Measurements from ENCODE around the gene PLCB1. TPM values are rescaled to one million over a fixed set of nuclear protein-coding genes. Genes with fewer than 3 reads are reported as not detected.

PLCB1 gene
- polyA plus RNA-seq, 3 donors from 2014 or later: 11.0 to 20.4 (median 12.6) TPM

DNA sequence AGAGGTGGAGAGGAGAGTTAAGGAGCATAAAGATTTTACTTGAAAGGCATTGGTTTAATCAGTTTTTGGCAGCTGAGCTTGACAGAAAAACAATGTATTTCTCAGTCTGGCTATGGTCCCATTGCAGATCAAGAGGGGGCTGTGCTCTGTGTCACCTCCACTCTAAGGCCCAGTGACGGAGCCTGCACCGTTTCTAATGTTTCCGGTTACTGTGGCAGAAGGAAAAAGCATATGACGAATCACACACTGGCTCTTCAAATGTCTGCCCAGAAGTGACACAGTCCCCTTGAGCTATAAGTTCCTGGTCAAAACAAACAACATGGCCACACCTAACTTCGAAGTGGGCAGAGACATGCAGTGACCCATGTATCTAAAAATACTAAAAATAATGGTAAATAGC is 372.0 kb downstream of the PLCB1 start:
- Mint-ChIP-seq H3K27me3 (ENCODE audit: low read depth in 3 of 3) (peaks cover 0 to 1% (median 0%) of the 10 kb centered on the region in 3 donors), H3K9me3 (no peaks in the 10 kb centered on the region), H3K36me3 (peaks cover 0 to 4% (median 3%) of the 10 kb centered on the region in 3 donors), H3K27ac (no peak overlapping the region), H3K4me1 (peaks cover 26 to 34% of the 10 kb centered on the region in 2 donors), H3K4me3 (no peak overlapping the region)
- no peak for DNase-seq

DNA sequence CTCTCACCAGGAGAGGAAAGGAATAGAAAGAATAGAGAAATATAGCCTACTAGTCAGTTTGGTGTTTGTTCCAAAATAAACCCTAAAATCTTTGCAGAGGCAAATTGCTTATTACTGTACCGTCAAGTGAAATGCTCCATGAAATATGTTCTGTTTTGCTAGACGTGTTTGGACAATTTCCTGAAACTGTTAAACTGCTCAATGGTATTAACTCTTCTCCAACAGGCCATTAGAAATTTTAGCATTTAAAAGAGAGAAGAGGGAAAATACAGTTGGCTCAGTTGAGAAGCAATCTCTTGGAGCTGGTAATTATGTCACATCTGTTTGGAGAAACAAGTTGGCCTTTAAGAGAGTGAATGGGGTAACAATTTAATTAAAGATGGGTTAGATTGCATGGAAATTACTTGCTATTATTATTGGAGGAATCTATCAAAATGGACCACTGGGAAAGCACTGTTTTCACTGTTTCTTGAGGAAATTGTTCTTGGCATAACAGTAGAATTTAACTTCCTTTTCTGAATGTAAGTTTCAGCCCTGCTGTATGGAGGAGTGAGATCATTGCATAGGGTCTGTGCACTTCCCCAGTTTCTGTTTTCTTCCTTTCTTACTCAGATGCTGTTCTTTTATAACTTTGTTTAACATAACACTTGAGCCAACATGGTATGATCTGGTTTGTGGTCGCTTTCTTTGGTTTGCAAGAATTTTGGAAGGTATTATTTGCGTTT is 373.6 kb downstream of the PLCB1 start:
- Mint-ChIP-seq H3K27me3 (ENCODE audit: low read depth in 3 of 3) (peaks cover 0 to 3% (median 0%) of the 10 kb centered on the region in 3 donors), H3K9me3 (peaks cover 0 to 2% (median 0%) of the 10 kb centered on the region in 6 donors), H3K36me3 (peaks cover 0 to 4% (median 3%) of the 10 kb centered on the region in 3 donors), H3K27ac (no peak overlapping the region), H3K4me3 (no peak overlapping the region), H3K4me1 (peaks cover 30 to 44% of the 10 kb centered on the region in 2 donors)
- no peak for DNase-seq

DNA sequence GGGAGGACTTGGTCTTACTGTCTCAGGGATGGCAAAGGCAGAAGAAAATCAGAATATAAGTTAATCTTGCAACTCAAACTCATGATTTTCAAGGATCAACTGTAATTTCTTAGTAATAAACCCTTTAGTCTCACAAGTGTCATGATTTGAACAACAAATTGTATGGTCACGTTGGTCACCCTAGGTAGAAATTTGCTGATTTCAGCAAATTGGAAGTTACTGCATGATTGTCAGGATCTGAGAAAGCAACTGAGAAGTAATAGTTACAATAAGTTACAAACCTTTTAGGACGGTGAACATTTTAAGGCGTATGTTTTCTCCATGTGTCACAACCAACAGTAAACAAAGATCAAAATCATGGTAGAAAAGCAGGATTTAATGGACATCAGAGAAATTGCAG is 375.2 kb downstream of the PLCB1 start:
- DNase-seq: no peak
- no peaks in the 10 kb centered on the region for H3K36me3 Mint-ChIP-seq
- no peak overlapping the region for H3K4me3 Mint-ChIP-seq
- peaks cover 0 to 2% (median 0%) of the 10 kb centered on the region in 6 donors for H3K9me3 Mint-ChIP-seq
- H3K4me1 Mint-ChIP-seq: peaks cover 33 to 52% of the 10 kb centered on the region in 2 donors
- H3K27me3 Mint-ChIP-seq (ENCODE audit: low read depth in 3 of 3): peaks cover 0 to 3% (median 2%) of the 10 kb centered on the region in 3 donors
- no peak overlapping the region for H3K27ac Mint-ChIP-seq

DNA sequence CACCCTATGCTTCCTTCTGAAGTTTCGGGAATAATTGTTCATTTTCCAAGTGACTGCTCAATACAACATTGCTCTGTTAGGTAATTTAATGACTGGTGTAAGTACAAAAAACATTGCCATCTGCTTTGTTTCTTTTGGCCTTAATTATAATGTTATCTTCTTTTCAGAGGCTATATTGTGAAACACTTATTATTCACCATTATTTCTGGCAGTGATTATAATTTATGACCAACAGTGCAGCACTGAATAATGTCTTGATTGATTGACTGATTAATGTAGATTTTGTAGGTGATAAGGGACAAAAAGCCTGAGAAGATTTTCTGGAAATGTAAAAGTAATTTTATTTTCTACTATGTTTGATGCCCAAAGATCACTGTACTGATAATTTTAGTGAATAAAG is 377.7 kb downstream of the PLCB1 start:
- Mint-ChIP-seq H3K27me3 (ENCODE audit: low read depth in 3 of 3) (peaks cover 0 to 4% (median 3%) of the 10 kb centered on the region in 3 donors), H3K36me3 (no peaks in the 10 kb centered on the region), H3K4me3 (no peak overlapping the region), H3K9me3 (peaks cover 0 to 2% (median 0%) of the 10 kb centered on the region in 6 donors), H3K27ac (peak overlapping the region in 1 of 6 donors; percentile 56), H3K4me1 (peaks cover 26 to 50% of the 10 kb centered on the region in 2 donors)
- no peak for DNase-seq

DNA sequence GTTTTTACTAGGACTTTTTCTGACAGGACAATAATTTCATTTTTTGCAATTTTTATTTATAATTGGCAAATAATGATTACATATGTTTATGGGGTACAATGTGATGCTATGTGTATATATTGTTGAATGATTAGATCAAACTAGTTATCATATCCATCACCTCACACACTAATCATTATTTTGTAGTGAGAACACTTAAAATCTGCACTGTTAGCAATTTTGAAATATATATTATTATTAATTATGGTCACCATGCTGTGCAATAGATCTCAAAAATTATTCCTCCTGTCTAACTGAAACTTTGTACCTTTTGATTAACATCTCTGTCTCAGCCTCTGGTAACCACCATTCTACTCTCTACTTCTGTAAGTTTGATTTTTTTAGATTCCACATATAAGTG is 378.7 kb downstream of the PLCB1 start:
- Mint-ChIP-seq H3K27me3 (ENCODE audit: low read depth in 3 of 3) (peaks cover 0 to 4% (median 3%) of the 10 kb centered on the region in 3 donors), H3K27ac (no peak overlapping the region), H3K4me1 (peaks cover 22 to 47% of the 10 kb centered on the region in 2 donors), H3K9me3 (peaks cover 0 to 4% (median 0%) of the 10 kb centered on the region in 6 donors), H3K4me3 (no peak overlapping the region), H3K36me3 (no peaks in the 10 kb centered on the region)
- no peak for DNase-seq

DNA sequence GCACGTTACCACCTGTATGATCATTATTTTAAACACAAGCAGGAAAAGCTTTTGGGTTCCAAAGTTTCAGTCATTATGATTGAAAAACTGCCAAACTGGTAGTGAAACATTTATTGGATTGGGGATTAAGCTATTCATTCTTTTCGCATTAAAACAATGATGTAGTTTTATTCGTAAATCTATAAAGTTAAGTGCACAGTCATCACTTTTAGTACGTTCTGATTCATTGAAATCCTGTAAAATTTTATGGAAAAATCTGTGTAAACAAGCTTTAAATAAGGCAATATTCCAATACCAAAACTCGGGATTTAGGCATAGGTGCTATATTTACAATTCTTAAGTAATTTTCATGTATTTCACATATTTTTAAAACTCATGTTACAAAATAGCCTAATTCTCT is 379.9 kb downstream of the PLCB1 start:
- Mint-ChIP-seq H3K9me3 (peaks cover 0 to 6% (median 0%) of the 10 kb centered on the region in 6 donors), H3K4me3 (no peak overlapping the region), H3K36me3 (no peaks in the 10 kb centered on the region), H3K4me1 (peaks cover 21 to 50% of the 10 kb centered on the region in 2 donors), H3K27me3 (ENCODE audit: low read depth in 3 of 3) (peaks cover 0 to 4% (median 3%) of the 10 kb centered on the region in 3 donors), H3K27ac (no peak overlapping the region)
- no peak for DNase-seq

DNA sequence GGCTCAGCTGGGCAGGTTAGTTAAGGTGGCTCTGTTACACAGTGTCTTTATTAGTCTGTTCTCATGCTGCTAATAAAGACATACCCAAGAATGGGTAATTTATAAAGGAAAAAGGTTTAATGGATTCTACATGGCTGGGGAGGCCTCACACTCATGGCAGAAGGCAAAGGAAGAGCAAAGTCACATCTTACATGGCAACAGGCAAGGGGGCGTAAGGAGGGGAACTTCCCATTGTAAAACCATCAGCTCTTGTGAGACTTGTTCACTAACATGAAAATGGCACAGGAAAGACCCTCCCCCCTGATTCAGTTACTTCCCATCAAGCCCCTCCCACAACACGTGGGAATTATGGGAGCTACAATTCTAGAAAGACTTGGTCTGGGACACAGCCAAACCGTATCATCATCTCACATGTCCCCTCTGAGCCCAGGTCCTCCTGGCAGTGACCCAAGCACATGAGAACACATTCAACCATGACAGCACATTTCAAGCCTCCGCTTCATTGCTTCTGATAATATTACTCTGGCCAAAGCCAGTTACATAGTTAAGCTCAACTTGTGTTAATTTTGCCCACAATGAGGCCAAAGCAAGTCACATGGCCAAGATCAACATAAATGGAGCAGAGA is 383.9 kb downstream of the PLCB1 start:
- Mint-ChIP-seq H3K4me1 (peaks cover 17 to 41% of the 10 kb centered on the region in 2 donors), H3K27me3 (ENCODE audit: low read depth in 3 of 3) (peaks cover 0 to 4% (median 0%) of the 10 kb centered on the region in 3 donors), H3K36me3 (no peaks in the 10 kb centered on the region), H3K4me3 (no peak overlapping the region), H3K27ac (no peak overlapping the region), H3K9me3 (peaks cover 0 to 4% (median 0%) of the 10 kb centered on the region in 6 donors)
- DNase-seq: no peak

DNA sequence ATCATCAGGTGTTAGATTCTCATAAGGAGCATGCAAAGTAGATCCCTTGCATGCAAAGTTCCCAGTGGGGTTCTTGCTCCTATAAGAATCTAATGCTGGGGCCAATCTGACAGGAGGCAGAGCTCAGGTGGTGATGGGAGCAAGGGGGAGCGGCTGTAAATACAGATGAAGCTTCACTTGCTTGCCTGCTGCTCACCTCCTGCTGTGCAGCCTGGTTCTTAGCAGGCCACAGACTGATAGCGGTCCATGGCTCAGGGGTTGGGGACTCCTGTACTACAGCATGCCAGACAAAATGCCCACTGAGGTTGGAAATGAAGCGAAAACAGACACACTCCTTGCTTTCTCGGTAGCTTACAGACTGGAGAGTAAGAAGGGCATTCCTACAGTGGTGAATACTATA is 386.8 kb downstream of the PLCB1 start:
- Mint-ChIP-seq H3K27me3 (ENCODE audit: low read depth in 3 of 3) (peaks cover 0 to 2% (median 0%) of the 10 kb centered on the region in 3 donors), H3K27ac (peak overlapping the region in 1 of 6 donors; percentile 3), H3K36me3 (no peaks in the 10 kb centered on the region)

DNA sequence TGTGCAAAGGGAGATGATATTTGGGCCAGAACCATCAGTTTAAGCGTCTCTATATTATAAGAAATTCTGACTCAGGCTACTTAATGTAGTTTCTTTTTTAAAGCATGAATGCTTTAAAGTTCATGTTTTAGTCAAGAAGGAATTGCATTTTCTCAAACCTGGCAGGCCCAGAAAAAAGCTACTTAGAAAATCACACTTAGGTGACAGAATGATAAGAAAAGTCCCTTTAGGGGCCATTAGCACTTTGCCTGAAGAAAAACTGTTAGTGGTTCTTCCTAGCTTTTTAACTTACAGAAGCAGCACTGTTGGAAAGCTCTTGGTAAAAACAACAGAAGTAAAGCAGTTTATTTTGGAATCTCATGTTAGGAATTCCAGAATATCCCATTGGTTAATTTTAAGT is 387.8 kb downstream of the PLCB1 start:
- H3K4me3 Mint-ChIP-seq: no peak overlapping the region
- peaks cover 0 to 4% (median 0%) of the 10 kb centered on the region in 6 donors for H3K9me3 Mint-ChIP-seq
- H3K36me3 Mint-ChIP-seq: no peaks in the 10 kb centered on the region

More for the DNA sequence above, 386.8 kb downstream of the PLCB1 start:
- Mint-ChIP-seq H3K4me1 (peaks cover 22 to 44% of the 10 kb centered on the region in 2 donors), H3K4me3 (no peak overlapping the region), H3K9me3 (peaks cover 0 to 4% (median 0%) of the 10 kb centered on the region in 6 donors)
- no peak for DNase-seq

DNA sequence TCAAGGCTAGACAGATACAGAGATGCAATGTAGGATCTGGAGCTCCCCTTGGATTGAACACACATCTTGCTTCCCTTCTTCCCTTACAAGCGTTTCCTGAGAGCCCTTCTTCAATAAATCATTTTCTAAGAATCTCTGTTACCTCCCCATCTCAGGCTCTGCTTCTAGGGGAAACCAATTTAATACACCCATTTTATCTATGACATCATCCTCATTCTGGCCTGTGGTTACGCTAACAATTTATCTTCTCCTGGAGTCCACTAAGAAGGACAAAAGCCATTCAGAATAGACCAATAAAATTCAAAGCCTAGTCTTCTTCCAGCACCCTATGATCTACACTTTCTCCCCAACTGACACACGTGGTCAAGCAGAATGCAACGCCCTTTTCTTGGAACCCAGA is 390.1 kb downstream of the PLCB1 start:
- no peaks in the 10 kb centered on the region for H3K9me3 Mint-ChIP-seq
- H3K27me3 Mint-ChIP-seq (ENCODE audit: low read depth in 3 of 3): no peaks in the 10 kb centered on the region
- H3K4me1 Mint-ChIP-seq: peaks cover 12 to 31% of the 10 kb centered on the region in 2 donors
- H3K27ac Mint-ChIP-seq: no peak overlapping the region
- H3K4me3 Mint-ChIP-seq: no peak overlapping the region
- no peak for DNase-seq
- H3K36me3 Mint-ChIP-seq: no peaks in the 10 kb centered on the region

More for the DNA sequence above, 387.8 kb downstream of the PLCB1 start:
- Mint-ChIP-seq H3K27ac (no peak overlapping the region), H3K27me3 (ENCODE audit: low read depth in 3 of 3) (no peaks in the 10 kb centered on the region), H3K4me1 (peaks cover 20 to 43% of the 10 kb centered on the region in 2 donors)
- DNase-seq: no peak

DNA sequence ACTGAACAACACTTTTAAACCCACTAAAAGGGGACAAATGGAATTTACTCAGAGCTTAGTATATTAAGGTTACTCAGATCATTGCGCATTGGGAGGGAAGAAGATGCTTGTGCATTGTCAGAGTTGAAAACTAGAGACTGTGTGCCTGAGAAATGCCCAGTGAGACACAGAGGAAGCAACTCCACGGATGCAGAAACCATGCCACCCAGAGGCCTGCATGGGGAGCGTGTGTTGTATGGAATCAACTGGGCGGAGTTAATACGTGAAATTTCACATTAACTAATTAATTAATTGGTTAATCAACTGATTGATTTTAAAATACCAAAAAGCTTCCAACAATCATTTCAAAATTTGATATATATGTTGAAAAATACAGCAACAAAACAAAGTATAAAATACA is 391.6 kb downstream of the PLCB1 start:
- Mint-ChIP-seq H3K4me3 (no peak overlapping the region), H3K9me3 (no peaks in the 10 kb centered on the region), H3K36me3 (no peaks in the 10 kb centered on the region), H3K27ac (no peak overlapping the region), H3K27me3 (ENCODE audit: low read depth in 3 of 3) (no peaks in the 10 kb centered on the region), H3K4me1 (peaks cover 12 to 37% of the 10 kb centered on the region in 2 donors)
- no peak for DNase-seq

DNA sequence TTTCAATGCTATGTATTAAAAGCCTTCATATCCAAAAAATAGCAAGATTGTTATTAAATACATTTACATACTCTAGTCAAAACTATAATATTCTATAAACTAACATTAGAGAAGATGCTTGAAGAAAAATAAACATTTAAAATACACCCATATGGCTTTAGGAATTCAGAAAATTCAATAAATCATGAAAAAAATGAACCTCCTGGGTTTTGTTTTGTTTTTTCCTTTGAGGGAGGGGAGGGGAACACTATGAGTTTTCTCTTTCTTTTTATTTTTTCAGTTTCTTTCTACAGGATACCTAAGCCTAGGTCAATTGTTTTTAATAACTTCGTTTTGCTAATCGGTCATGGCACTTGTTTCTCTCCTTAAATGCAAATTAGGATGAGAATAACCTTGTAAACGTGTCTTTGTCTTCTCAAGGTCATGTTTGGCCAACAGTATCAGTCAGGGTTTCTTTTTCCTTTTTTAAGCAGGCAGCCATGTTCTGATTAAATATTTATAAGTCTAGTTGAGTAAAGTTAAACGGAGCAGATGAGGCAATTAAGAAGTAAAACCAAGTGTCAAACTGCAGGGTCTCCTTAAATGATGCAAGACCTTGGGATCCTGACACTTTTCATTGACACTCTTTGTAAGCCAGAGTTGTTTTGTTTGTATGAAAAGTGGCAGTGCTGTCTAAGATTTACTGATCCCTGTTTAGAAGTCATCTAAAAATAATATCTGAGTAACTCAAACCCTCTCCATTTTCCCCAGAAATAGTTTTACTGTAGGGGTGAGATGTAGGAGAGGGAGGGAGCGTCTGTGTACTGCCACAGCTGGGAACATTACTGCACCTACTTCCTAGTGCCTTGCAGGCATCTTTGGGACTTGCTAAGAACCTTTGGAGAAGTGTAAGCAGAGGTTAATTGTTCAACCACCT is 392.3 kb downstream of the PLCB1 start:
- H3K36me3 Mint-ChIP-seq: no peaks in the 10 kb centered on the region
- H3K27me3 Mint-ChIP-seq (ENCODE audit: low read depth in 3 of 3): no peaks in the 10 kb centered on the region
- no peak overlapping the region for H3K4me3 Mint-ChIP-seq
- no peaks in the 10 kb centered on the region for H3K9me3 Mint-ChIP-seq
- no peak for DNase-seq
- H3K27ac Mint-ChIP-seq: no peak overlapping the region
- H3K4me1 Mint-ChIP-seq: peaks cover 8 to 34% of the 10 kb centered on the region in 2 donors

DNA sequence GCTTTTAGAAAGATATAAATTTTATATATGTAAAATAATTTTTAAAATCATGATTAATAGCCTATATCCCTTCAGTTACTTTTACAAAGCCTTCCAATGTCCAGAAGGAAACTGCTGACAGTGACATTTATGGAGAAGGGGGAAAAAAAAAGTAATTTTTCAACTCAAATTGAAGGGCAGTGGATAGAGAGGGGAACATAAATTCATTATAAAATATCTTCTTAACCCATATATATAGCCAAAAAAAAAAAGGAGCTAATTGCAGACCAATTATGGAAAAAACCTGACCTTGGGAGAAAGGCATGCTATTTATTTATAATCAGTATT is 392.9 kb downstream of the PLCB1 start:
- Mint-ChIP-seq H3K4me3 (no peak overlapping the region), H3K27ac (no peak overlapping the region), H3K27me3 (ENCODE audit: low read depth in 3 of 3) (no peaks in the 10 kb centered on the region), H3K9me3 (no peaks in the 10 kb centered on the region), H3K36me3 (no peaks in the 10 kb centered on the region), H3K4me1 (peaks cover 8 to 33% of the 10 kb centered on the region in 2 donors)
- no peak for DNase-seq
